IMR-90 (cell line): ENCODE results near the gene ZNF2. TPM values are rescaled to one million over a fixed set of nuclear protein-coding genes. Genes with fewer than 3 reads are reported as not detected.

Source experiments
- ATAC-seq: fragments of 200-7000 bp; cut with Tn5 transposase; 2 replicates; pipeline ENCODE4 v1.9.1; 2020; ENCODE audit warnings: low read depth, mild to moderate bottlenecking, moderate library complexity
- BruUV-seq: library from RNA; stranded (reverse); fragments of 400-500 nt; replicated peaks from 2 replicates; lab custom pipeline; 2021; lab: Mats Ljungman, UMichigan
- CTCF ChIA-PET: fragments of 300-600 bp; formaldehyde crosslinking; extraction: SDS; loops from one replicate; lab custom pipeline; 2021; ENCODE audit warnings: antibody characterized with exemption; lab: Yijun Ruan, JAX
- POLR2A ChIA-PET: fragments of 300-600 bp; sonication (Branson Sonifier 250); formaldehyde crosslinking; loops from one replicate; lab custom pipeline; 2022; ENCODE audit warnings: antibody characterized with exemption; ENCODE audit not compliant: unreplicated experiment; lab: Charles Lee
- DNase-seq: peaks from one replicate; pipeline ENCODE4 v3.0.0; 2013
- H2AFZ ChIP-seq: replicated peaks from 2 replicates; pipeline ENCODE3; 2013; ENCODE audit warnings: low read length, mild to moderate bottlenecking; ENCODE audit not compliant: poor library complexity
- H2AK5ac ChIP-seq: 2 replicates; pipeline ENCODE4 v1.6.1; 2013; ENCODE audit warnings: low read depth, low read length, inconsistent platforms
- H2AK9ac ChIP-seq: replicated peaks from 2 replicates; pipeline ENCODE3; 2013; ENCODE audit warnings: mild to moderate bottlenecking, low read depth, low read length, moderate library complexity; ENCODE audit not compliant: poor library complexity
- H2BK120ac ChIP-seq: 2 replicates; pipeline ENCODE4 v1.6.1; 2013; ENCODE audit warnings: low read depth, low read length, inconsistent platforms
- H2BK15ac ChIP-seq: 3 replicates; pipeline ENCODE4 v1.6.1; 2013; ENCODE audit warnings: low read depth, low read length, inconsistent platforms
- H2BK20ac ChIP-seq: 2 replicates; pipeline ENCODE4 v1.6.1; 2013; ENCODE audit warnings: low read depth, mild to moderate bottlenecking, inconsistent platforms, low read length, moderate library complexity
- H2BK5ac ChIP-seq: 2 replicates; pipeline ENCODE4 v1.6.1; 2013; ENCODE audit warnings: mild to moderate bottlenecking, low read depth, low read length, inconsistent platforms; ENCODE audit not compliant: poor library complexity, severe bottlenecking
- H3K14ac ChIP-seq: replicated peaks from 2 replicates; pipeline ENCODE4 v1.6.1; 2013; ENCODE audit warnings: low read depth, low read length, inconsistent platforms
- H3K18ac ChIP-seq: 2 replicates; pipeline ENCODE4 v1.6.1; 2013; ENCODE audit warnings: low read depth, low read length, control low read depth
- H3K23ac ChIP-seq: 2 replicates; pipeline ENCODE4 v1.6.1; 2013; ENCODE audit warnings: low read depth, low read length, inconsistent platforms
- H3K27ac ChIP-seq: 2 replicates; pipeline ENCODE4 v1.5.1; 2013; ENCODE audit warnings: mild to moderate bottlenecking, control low read depth, low read length; ENCODE audit not compliant: insufficient read depth
- H3K27me3 ChIP-seq: 2 replicates; pipeline ENCODE4 v1.6.1; 2013; ENCODE audit warnings: low read length; ENCODE audit not compliant: control insufficient read depth, insufficient read depth
- H3K36me3 ChIP-seq: 2 replicates; pipeline ENCODE4 v1.6.1; 2013; ENCODE audit warnings: low read length, mixed read lengths; ENCODE audit not compliant: control insufficient read depth, insufficient read depth
- H3K4ac ChIP-seq: 2 replicates; pipeline ENCODE4 v1.6.1; 2013; ENCODE audit warnings: low read depth, low read length, inconsistent platforms
- H3K4me1 ChIP-seq: 2 replicates; pipeline ENCODE4 v1.6.1; 2013; ENCODE audit warnings: low read length, mixed read lengths; ENCODE audit not compliant: control insufficient read depth, insufficient read depth
- H3K4me2 ChIP-seq: 2 replicates; pipeline ENCODE4 v1.6.1; 2013; ENCODE audit warnings: low read depth, mild to moderate bottlenecking, control low read depth, low read length, moderate library complexity
- H3K4me3 ChIP-seq: 2 replicates; pipeline ENCODE4 v1.5.1; 2013; ENCODE audit warnings: low read depth, mild to moderate bottlenecking, control low read depth, low read length, moderate library complexity; ENCODE audit not compliant: insufficient read depth
- H3K56ac ChIP-seq: 2 replicates; pipeline ENCODE4 v1.6.1; 2013; ENCODE audit warnings: low read length, inconsistent platforms; ENCODE audit not compliant: insufficient read depth; ENCODE audit errors: extremely low read depth
- H3K79me1 ChIP-seq, 2 experiments: 2 replicates each; pipeline ENCODE4 v1.6.1; 2013; ENCODE audit warnings: low read length in 2 of 2, inconsistent platforms in 1 of 2, low read depth in 1 of 2
- H3K9ac ChIP-seq: 2 replicates; pipeline ENCODE4 v1.6.1; 2013; ENCODE audit warnings: low read depth, low read length, control low read depth
- H3K9me1 ChIP-seq: 2 replicates; pipeline ENCODE4 v1.6.1; 2013; ENCODE audit warnings: low read length, inconsistent platforms; ENCODE audit not compliant: insufficient read depth
- H3K9me3 ChIP-seq: 2 replicates; pipeline ENCODE4 v1.6.1; 2013; ENCODE audit warnings: low read length; ENCODE audit not compliant: control insufficient read depth, insufficient read depth
- H4K20me1 ChIP-seq: 2 replicates; pipeline ENCODE4 v1.6.1; 2013; ENCODE audit warnings: low read length, inconsistent platforms; ENCODE audit not compliant: insufficient read depth
- H4K5ac ChIP-seq: 2 replicates; pipeline ENCODE4 v1.6.1; 2013; ENCODE audit warnings: mild to moderate bottlenecking, low read depth, low read length, control low read depth
- H4K8ac ChIP-seq, 2 experiments: 2 replicates each; pipeline ENCODE4 v1.6.1; 2013; ENCODE audit warnings: low read depth in 2 of 2, low read length in 2 of 2, control low read depth in 1 of 2, inconsistent platforms in 1 of 2
- H4K91ac ChIP-seq: 2 replicates; pipeline ENCODE4 v1.6.1; 2013; ENCODE audit warnings: low read depth, low read length, inconsistent platforms; ENCODE audit not compliant: insufficient read depth
- BHLHE40 ChIP-seq: fragments of 150-350 bp; IDR thresholded peaks from 2 replicates; pipeline ENCODE4 v1.6.1; 2016; ENCODE audit warnings: mild to moderate bottlenecking, low read depth, low read length
- CEBPB ChIP-seq: IDR thresholded peaks from 2 replicates; pipeline ENCODE4 v1.6.1; 2012; ENCODE audit warnings: low read depth, low read length, improper control_type of control experiment
- CHD1 ChIP-seq: IDR thresholded peaks from 2 replicates; pipeline ENCODE4 v1.6.1; 2012; ENCODE audit warnings: low read depth, low read length, improper control_type of control experiment
- CTCF ChIP-seq: conservative IDR thresholded peaks from 2 replicates; pipeline ENCODE4 v1.5.1; 2012; ENCODE audit warnings: mild to moderate bottlenecking, low read depth, low read length, improper control_type of control experiment
- ELK1 ChIP-seq: fragments of 150-350 bp; IDR thresholded peaks from 2 replicates; pipeline ENCODE4 v1.6.1; 2016; ENCODE audit warnings: low read depth, mild to moderate bottlenecking, low read length, moderate library complexity, borderline replicate concordance
- FOS ChIP-seq: fragments of 150-350 bp; IDR thresholded peaks from 2 replicates; pipeline ENCODE4 v1.6.1; 2016; ENCODE audit warnings: low read depth, low read length
- MAFK ChIP-seq: IDR thresholded peaks from 2 replicates; pipeline ENCODE4 v1.6.1; 2012; ENCODE audit warnings: low read depth, low read length, improper control_type of control experiment
- MAZ ChIP-seq: IDR thresholded peaks from 2 replicates; pipeline ENCODE4 v1.6.1; 2012; ENCODE audit warnings: low read depth, mild to moderate bottlenecking, low read length, improper control_type of control experiment, moderate library complexity, borderline replicate concordance
- MXI1 ChIP-seq: IDR thresholded peaks from 2 replicates; pipeline ENCODE4 v1.6.1; 2012; ENCODE audit warnings: low read depth, mild to moderate bottlenecking, low read length, moderate library complexity, borderline replicate concordance
- NFE2L2 ChIP-seq: fragments of 150-350 bp; IDR thresholded peaks from 2 replicates; pipeline ENCODE4 v1.6.1; 2016; ENCODE audit warnings: low read depth, mild to moderate bottlenecking, low read length
- POLR2A ChIP-seq: IDR thresholded peaks from 2 replicates; pipeline ENCODE4 v1.6.1; 2012; ENCODE audit warnings: mild to moderate bottlenecking, low read depth, low read length
- RCOR1 ChIP-seq: IDR thresholded peaks from 2 replicates; pipeline ENCODE4 v1.6.1; 2012; ENCODE audit warnings: mild to moderate bottlenecking, low read length, improper control_type of control experiment; ENCODE audit not compliant: insufficient replicate concordance
- RFX5 ChIP-seq: IDR thresholded peaks from 2 replicates; pipeline ENCODE4 v1.8.0; 2012; ENCODE audit warnings: low read depth, mild to moderate bottlenecking, low read length, moderate library complexity
- SMC3 ChIP-seq: fragments of 150-350 bp; IDR thresholded peaks from 2 replicates; pipeline ENCODE4 v1.6.1; 2016; ENCODE audit warnings: low read depth, mild to moderate bottlenecking, antibody characterized with exemption, low read length, moderate library complexity
- USF2 ChIP-seq: fragments of 150-350 bp; IDR thresholded peaks from 2 replicates; pipeline ENCODE4 v1.6.1; 2017; ENCODE audit warnings: mild to moderate bottlenecking, antibody characterized with exemption, low read length, low read depth
- WGBS, 2 experiments: methylation state at CpG; one replicate each; pipeline versions ENCODE4 v1.1.5 to v1.1.7; 2013; ENCODE audit warnings: missing lambda C conversion rate in 2 of 2; ENCODE audit not compliant: insufficient read length in 1 of 2; ENCODE audit errors: extremely low coverage in 2 of 2; 5-methylcytosine and 5-hydroxymethylcytosine counted together
- dilution Hi-C: fragments of 300-500 bp; cut with HindIII; formaldehyde crosslinking; loops from one replicate; pipeline ENCODE4 v1.14.3; 2018; ENCODE audit warnings: low sequenced_read_pairs; ENCODE audit not compliant: unreplicated experiment
- in situ Hi-C: fragments of 300-500 bp; cut with MboI; formaldehyde crosslinking; loops from 3 replicates; pipeline ENCODE4 v1.14.3; 2019; ENCODE audit warnings: low sequenced_read_pairs, inconsistent platforms, mixed read lengths
- intact Hi-C: fragments of 100-400 bp; cut with micrococcal nuclease; formaldehyde crosslinking; loops from 2 replicates; pipeline ENCODE4 v1.10.0; 2022
- polyA plus RNA-seq, 3 experiments: library from polyadenylated mRNA; depleted of rRNA; stranded (reverse); fragments of >200 nt; gene quantifications; 2 replicates each; pipeline ENCODE4 v1.2.3, GENCODE V29; 2012; ENCODE audit warnings: low replicate concordance in 1 of 3
- total RNA-seq: library from RNA; depleted of rRNA; stranded (reverse); fragments of >200 nt; gene quantifications from 2 replicates; pipeline ENCODE4 v1.2.3, GENCODE V29; 2012

The ZNF2 gene
- total and polyA plus RNA-seq, 2 of the 4 experiments (the other 2 are of a cell fraction) = 2.7 to 7.3 TPM

GRCh38 chr2:95171902-95172301 is 6.3 kb downstream of the ZNF2 start:
- ATAC-seq = no peak
- peaks cover 18 to 35% of the 10 kb centered on the region in 2 experiments for H3K79me1 ChIP-seq
- no peak overlapping the region for H4K91ac ChIP-seq
- H2BK120ac ChIP-seq = no peak overlapping the region
- no peak overlapping the region for H2BK15ac ChIP-seq
- in situ Hi-C loops = no loop called here
- no peak overlapping the region for H3K4me2 ChIP-seq
- H3K36me3 ChIP-seq = no peaks in the 10 kb centered on the region; the same call in 1 of the 2 replicates
- H4K5ac ChIP-seq = no peak overlapping the region
- H3K27ac ChIP-seq = no peak overlapping the region
- H3K4ac ChIP-seq = no peak overlapping the region
- H4K8ac ChIP-seq = no peak overlapping the region
- ChIA-PET POLR2A (no interaction called here), CTCF (no interaction called here)
- dilution Hi-C loops = no loop called here
- TF ChIP-seq NFE2L2 (no peak), FOS (no peak), CHD1 (no peak), USF2 (no peak), POLR2A (no peak), CTCF (no peak), MAZ (no peak), SMC3 (no peak), ELK1 (no peak), MAFK (no peak), BHLHE40 (no peak), MXI1 (no peak), RFX5 (no peak), CEBPB (no peak), RCOR1 (no peak)
- no peak overlapping the region for H2AFZ ChIP-seq
- no peak overlapping the region for H3K23ac ChIP-seq
- H3K27me3 ChIP-seq = no peaks in the 10 kb centered on the region
- no TSS peak for BruUV-seq
- intact Hi-C loops = no loop called here
- H3K9ac ChIP-seq = no peak overlapping the region
- no peak overlapping the region for H2AK9ac ChIP-seq
- H2BK20ac ChIP-seq = no peak overlapping the region
- H3K9me1 ChIP-seq = 0 out of 2 replicates have a peak, but pooled peaks cover 2% of the 10 kb centered on the region
- no peak overlapping the region for H2BK5ac ChIP-seq
- no peaks in the 10 kb centered on the region for H3K9me3 ChIP-seq
- H3K14ac ChIP-seq = no peak overlapping the region
- WGBS, 2 experiments = no CpG with 5 or more reads among the region's 7 CpGs
- no peaks in the 10 kb centered on the region for H4K20me1 ChIP-seq
- H3K4me1 ChIP-seq = peaks cover 5% of the 10 kb centered on the region
- no peak overlapping the region for H2AK5ac ChIP-seq
- no peak overlapping the region for H3K56ac ChIP-seq
- H3K4me3 ChIP-seq = no peak overlapping the region
- no peak for DNase-seq
- no peak overlapping the region for H3K18ac ChIP-seq
